GM19043 (cell line): Measurements from ENCODE around the gene NOP14.
A peak's percentile ranks its signal among the peaks of the same experiment; 100 is the strongest.
"Not testable (repeated sequence)": the region's sequence is repeated elsewhere in the genome, so short reads cannot be mapped to it uniquely, and the experiment has no call there.

Experiments used
- ATAC-seq: cut with Tn5 transposase; IDR thresholded peaks from one replicate; pipeline ENCODE4 v1.9.1; 2021; ENCODE audit warnings: low read depth; ENCODE audit not compliant: unreplicated experiment

Gene NOP14

DNA sequence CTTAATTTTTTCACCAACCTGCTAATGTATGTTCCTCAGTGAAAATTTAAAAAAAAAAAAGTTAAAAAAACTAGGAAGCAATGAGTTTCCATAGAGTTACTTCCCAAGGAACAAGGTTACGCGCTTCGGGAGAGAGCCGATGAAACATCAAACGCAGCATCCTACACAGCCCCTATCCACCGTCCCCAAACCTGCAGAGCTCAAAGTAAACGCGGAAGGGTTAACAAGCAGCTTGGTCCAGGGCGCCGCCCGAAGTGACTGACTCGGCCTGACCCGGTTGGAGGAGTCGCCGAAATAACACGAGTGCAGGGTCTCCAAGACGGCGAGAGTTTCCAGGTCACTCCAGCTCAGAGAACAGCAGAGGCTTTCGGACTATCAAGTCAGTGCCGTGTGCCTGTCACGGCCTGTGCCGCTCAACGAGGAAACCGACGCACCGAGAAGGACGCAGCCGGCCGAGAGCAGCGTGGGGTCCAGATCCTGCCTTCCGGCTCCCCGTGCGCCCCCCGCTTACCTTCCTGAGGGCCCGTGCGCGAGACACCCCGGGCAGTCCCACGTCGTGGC, 512 bp downstream of the NOP14 start:
- ATAC-seq: peak; percentile 27

DNA sequence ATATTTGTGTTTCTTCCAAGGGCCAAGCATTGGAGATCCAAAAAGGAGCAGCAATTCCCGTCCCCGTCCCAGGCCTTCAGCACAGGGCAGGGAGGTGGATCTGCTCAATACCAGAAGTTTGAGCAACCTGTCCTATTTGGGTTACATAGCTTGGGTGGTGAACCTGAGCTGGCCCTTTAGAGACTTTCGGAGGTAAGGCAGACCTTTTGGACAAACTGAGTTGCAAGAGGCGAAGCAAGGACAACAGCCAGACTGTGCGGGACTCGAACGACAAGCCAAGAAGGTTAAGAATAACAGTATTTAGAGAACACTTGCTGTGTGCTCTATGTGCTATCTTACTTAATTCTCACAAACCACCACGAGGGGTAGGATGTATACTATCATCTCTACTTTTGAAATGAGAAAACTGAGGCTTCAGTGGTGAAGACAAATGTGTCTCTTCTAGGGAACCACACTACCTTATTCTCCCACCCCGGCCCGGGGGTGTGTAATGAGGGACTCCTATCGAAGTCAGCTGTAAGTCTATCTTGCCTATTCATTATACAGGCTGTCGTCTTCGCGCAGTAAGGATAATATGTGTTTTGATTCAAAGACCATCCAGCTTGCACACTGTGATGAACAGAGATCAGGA, 1.3 kb downstream of the NOP14 start:
- no peak for ATAC-seq

DNA sequence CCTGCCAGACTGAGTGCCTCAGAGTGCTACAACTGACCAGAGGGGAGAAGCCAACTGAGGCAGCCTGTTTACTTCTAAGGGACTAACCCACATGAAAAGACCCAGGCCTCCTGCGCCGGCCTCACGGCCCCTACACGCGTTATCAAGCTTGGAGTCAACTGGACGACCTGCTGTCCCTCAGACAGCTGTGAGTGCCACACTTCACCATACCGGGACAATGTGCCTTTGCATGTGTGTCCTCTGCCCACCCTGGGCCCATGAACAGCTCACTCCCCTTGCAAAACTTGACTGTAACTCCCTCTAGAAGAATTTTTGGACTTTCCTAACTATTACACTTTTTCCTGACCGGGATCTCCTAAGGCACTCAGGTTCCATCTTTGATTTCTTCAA, 1.8 kb downstream of the NOP14 start:
- no peak for ATAC-seq

DNA sequence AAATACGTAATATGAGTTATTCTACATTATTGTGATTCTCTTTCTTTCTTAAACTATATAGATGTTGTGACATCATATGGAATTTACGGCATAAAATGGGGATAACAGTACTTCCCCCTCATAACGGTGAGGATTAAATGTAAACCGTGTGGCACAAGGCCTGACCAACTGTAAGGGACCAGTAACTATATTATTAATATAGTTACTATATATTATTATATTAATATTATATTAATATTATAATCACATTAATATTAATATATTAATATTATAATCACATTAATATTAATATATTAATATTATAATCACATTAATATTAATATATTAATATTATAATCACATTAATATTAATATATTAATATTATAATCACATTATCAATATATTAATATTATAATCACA, 2.8 kb downstream of the NOP14 start:
- not testable (repeated sequence) for ATAC-seq

DNA sequence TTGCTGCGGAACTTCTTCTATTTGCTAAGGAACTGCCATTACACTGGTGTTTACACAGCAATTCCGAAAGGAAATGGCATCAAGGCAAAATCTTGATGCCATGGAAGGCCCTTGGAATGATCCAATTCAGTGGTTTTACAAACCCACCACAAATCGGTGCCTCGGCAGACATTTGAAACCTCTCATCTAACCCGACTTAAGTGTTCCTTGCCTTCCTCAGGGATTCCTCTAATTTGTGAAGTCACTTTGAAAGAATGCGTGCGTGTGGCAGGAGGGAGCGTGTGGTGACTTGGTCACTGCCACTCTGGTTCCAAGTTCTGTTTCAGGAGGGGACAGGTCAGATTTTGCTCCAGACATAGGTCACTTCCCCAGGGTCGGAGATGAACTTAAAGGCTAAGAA, 4.8 kb downstream of the NOP14 start:
- ATAC-seq: no peak

DNA sequence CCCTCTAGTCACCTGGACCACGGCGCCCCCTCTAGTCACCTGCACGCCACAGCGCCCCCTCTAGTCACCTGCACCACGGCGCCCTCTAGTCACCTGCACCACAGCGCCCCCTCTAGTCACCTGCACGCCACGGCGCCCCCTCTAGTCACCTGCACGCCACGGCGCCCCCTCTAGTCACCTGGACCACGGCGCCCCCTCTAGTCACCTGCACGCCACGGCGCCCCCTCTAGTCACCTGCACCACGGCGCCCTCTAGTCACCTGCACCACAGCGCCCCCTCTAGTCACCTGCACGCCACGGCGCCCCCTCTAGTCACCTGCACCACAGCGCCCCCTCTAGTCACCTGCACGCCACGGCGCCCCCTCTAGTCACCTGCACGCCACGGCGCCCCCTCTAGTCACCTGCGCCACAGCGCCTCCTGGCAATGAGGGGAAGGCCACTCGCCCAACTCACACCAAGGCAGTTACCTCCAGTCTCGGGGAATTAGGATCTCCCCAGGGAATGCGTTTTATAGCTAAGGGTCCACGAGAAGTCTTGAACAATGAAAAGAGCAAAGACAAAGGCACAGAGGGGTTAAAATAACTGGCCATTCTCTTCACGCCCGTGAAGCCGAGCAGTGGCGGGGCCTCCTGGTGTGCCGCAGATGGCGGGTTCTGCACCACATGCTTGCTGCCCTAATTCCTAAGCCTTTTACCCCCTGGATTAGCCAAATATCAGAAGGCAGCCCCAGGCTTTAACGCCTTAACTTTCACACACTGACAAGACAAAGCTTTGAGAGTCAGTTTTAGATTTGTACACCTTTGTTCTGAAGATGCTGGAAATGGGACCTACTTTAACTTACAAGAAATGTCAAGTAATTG, 7.8 kb downstream of the NOP14 start:
- not testable (repeated sequence) for ATAC-seq

DNA sequence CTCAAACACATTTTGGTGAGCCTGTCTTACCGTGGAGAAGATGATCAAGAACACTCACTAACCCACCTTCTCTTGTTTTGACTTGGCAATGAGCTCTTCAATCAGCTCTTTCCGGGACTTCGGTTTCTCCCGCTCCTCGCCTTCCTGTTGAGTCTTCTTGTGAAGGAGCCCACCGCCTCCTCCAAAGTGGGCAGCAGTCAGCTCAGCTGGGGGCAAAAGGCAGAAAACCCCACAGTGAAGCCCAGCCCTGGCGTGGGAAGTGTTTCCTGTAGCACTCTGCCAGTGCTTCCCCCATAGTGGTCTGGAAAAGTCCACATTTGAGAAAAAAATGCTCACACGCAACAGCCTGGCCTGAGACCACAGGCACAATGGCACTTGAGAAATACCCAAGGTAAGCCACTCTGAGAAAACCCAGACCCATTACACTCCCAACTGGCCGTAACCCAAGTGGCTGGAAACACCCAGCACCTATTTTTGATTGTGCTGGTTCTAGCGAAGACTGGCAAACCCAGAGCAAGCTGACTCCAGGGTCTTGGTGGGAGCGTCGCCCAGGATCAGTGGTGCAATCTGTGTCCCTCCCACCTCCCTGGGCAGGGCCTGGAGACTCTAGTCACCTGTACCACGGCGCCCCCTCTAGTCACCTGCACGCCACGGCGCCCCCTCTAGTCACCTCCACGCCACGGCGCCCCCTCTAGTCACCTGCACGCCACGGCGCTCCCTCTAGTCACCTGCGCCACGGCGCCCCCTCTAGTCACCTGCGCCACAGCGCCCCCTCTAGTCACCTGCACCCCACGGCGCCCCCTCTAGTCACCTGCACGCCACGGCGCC, 8.6 kb downstream of the NOP14 start:
- no peak for ATAC-seq

DNA sequence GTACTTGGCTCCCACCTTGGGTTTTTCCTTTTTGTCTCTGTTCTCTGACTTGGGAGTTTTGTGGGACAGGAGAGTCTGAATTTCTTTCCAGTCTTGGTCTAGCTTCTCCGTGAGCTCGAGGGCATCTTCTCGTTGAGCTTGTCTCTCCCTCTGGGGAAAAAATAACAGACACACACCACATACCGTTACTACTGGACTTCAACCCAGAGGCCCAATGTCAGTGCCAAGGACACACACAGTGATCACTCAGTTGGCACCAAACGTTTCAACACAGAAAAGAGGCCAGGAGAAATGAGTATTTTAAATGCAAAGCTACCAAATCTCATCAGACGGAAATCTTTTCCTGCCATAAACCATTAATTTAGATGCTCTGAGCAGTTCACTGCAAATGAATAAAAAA, 9.7 kb downstream of the NOP14 start:
- ATAC-seq: no peak

DNA sequence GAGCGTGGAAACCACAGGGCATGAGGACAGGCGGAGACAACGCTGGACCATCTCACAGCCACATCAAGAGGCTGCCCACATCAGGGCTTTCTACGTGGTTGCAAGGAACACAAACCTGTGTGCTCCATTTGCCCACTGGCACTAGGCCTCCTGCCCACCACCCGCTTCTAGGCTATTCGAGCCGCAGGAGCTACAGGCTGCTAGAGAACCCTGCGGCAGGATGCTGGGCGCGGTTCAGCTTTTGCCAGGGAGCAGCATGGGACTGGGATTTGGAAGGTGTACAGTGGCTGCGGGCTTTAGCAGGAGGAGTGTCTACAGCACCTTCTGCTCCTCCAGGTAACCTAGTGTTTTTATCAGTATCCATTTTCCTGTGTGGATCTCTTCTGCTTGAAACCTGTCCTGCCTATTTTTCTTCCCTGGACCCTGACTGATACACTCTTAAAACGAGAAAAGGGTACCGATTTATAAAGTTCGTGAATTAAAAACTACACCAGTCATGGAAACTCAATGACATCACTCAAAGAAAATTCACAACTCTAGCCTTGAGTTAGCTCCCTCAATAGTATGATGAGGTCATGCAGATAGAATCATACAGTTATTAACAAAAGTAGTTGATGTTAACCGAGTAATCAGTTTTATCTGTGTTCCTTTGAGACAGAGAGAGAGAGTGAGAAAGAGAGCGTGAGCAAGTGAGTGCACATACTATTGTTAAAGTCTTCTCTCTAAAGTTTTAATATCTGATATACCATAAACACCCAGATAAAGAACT, 12.8 kb downstream of the NOP14 start:
- ATAC-seq: no peak

DNA sequence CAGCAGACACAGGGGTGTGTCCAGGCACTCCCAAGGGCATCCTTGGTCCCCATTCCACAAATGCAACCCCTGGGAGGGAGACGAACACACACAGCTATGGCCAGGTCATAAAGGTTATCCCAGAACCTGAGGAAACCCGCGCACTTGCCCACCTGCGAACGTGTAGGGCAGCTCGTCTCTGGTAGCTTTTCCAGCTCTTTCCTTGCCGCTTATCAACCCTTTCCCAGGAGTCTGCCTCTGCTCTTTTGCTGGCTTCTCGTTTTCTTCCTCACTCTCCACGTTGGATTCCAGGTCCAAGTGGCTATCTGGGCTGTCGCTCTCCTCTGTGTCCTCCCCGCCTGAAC, 13.5 kb downstream of the NOP14 start:
- no peak for ATAC-seq

DNA sequence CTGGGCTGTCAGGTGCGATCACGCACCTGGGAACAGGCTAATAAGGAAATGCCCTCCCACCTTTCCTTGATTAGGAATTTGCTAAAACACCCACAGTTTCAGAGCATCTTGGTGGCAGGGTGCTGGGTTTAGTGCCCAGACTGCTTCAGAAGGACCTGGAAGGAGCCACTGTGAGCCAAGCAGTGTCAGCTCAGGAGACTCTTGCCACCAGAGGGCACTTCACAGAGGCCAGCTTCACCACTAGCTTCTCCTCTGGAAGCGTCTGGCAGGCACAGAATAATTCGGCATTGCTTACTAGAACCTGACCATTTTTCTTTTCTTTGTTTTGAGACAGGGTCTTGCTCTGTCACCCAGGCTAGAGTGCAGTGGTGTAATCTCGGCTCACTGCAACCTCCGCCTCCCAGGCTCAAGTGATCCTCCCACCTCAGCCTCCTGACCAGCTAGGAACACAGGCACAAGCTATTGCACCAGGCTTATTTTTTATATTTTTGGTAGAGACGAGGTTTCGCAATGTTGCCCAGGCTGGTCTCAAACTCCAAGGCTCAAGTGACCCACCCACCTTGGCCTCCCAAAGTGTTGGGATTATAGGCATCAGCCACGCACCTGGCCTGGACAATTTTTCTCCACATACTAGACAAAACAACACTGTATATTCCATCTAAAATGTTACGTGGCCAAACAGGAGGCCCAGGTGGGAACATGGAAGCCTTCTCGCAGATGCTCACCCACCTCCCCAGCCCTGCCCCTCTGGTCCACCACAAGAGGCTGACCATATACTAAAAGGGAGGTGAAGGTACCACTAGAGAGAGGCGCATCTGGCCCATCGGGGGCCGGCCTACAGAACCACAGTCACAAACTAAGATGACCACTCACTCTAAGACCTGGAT, 14.1 kb downstream of the NOP14 start:
- no peak for ATAC-seq

DNA sequence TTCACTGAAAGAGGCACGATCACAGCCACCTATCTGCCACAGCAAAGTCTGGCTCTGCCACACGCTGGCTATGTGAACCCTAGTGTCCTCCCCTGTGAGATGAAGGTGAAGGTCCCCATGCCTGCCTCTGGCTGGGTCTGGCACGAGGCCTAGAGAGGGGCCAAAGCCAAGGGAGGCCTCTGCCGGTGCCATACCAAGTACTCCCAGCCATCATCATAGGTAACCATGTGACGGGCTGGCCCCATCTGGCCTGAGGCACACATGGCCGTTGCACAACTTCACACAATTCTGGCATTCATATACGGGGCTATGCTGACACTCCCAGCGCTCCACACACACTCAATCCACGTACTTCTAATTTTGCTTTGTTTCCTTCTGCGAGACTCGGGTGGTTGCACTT, 15.3 kb downstream of the NOP14 start:
- ATAC-seq: no peak

DNA sequence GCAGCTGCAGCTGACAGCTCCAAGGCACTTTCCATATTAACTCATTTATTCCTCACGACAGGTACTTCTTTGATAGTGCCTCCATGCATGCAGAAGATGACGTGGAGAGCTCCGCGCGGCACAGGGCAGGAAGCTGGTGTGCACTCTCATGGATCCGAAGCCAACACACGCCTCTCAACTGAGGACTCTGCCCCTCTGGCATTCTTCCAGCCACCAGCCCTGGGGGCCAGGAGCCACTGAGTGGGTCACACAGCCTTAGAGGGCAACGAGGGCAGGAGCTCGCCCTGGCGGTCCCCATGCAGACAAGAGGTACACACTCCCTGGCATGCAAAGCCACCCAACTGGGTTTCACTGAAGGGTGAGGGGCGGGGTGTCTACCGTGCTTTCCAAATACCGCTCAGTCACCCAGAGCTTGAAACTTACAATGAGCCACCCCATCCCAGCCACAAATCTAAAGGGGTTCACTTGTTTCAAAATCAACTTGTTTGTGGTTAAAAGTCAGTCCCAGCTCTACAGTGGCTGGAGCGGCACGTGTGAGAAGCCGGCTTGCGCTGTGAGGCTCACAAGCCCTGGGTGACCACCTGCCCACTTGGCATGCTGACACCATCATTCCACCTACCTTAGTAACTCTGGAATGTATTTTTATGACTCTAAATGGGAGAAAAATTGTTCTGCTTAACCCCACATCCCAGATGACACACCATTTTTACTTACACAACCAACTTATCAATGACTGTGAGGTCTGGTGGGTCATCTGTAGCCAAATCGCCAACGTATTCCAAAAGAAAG, 16.2 kb downstream of the NOP14 start:
- no peak for ATAC-seq

DNA sequence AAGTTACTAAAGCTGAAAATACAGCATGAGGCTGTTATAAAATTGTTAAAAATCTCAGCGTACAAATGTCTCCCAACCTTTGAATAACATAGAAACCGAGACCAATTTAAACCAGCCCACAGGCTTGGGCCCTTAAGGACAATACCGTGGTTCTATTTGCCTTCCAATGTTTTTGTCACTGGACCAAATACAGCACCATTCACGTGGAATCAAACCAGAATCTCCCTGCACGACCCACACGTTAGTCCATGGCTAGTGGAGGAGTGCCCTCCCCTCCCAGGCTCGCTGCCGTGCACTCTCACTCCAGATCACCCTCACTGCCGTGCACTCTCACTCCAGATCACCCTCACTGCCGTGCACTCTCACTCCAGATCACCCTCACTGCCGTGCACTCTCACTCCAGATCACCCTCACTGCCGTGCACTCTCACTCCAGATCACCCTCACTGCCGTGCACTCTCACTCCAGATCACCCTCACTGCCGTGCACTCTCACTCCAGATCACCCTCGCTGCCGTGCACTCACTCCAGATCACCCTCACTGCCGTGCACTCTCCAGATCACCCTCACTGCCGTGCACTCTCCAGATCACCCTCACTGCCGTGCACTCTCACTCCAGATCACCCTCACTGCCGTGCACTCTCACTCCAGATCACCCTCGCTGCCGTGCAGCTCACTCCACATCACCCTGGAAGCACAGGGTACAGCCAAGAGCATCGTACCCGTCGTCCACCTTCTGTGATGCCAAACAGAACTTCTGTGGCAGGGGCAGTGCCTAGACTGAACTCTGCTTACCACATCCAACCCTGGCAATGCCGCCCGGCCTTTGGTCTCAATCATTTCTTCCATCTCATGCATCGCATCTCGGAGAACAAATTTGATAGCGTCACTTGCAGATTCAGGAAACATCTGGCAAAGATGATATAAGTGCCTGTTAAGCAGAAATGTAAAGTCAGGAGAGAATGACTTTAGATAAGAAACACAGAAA, 17.3 kb downstream of the NOP14 start:
- ATAC-seq: not testable (repeated sequence)

DNA sequence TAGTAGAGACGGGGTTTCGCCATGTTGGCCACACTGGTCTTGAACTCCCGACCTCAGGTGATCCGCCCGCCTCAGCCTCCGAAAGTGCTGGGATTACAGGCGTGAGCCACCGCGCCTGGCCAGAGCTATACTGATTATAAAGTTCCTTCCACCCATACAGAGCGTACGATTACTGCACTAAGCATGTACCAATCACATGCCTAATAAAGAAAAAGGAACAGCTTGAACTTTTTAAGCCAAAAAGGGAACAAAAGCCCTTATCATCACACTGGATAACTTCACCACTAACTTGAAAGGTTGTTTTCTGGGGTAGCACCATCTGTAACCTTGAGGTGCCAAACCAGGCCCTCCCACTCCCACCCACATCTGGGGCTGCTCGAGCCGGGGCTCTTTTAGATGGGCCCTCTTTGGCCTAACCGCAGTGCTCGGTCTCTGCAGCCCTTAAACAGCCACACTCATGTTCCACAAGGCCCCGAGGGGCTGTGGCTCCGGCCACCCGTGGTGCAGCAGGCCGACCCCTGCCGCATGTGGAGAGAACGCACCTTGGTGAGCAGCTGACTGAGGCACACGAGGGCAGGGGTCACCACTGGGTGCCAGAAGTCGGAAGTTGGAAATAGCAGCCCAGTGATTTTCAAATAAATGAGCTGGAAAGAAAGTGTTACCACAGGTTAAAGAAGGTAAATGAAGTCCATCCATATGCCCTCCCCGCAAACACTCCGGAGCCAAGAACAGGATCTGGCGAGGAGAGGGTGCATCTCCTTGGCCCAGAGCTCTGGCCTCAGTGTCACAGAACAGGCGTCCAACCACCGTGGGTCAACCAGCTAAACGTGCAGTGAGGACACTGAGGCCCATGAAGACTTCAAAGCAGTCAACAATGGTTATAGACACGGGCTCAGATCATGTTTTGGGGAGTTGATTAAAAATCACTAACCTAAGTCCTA, 18.4 kb downstream of the NOP14 start:
- ATAC-seq: no peak

DNA sequence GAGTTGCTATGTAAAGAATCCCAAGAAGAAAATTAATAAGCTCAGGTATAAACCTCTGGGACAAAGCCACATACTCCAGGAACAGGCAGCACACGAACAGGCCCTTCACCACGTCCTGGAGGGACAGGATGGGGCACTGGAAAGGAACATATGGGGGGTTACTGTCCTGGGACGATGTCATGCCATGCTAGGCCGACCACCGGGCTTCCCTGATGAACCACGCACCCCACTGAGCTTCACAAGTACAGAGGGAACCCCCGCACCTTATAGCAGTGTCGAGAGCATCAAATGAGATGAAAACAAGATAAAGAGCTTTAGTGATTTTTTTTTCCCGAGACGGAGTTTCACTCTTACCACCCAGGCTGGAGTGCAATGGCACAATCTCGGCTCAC, 19.1 kb downstream of the NOP14 start:
- no peak for ATAC-seq
